ENCODE measurements around the gene DDX21.

Gene DDX21

GRCh38 chr10:68950598-68950997 is 5.4 kb upstream of the DDX21 start:
- TF ChIP-seq, protein P1, sequence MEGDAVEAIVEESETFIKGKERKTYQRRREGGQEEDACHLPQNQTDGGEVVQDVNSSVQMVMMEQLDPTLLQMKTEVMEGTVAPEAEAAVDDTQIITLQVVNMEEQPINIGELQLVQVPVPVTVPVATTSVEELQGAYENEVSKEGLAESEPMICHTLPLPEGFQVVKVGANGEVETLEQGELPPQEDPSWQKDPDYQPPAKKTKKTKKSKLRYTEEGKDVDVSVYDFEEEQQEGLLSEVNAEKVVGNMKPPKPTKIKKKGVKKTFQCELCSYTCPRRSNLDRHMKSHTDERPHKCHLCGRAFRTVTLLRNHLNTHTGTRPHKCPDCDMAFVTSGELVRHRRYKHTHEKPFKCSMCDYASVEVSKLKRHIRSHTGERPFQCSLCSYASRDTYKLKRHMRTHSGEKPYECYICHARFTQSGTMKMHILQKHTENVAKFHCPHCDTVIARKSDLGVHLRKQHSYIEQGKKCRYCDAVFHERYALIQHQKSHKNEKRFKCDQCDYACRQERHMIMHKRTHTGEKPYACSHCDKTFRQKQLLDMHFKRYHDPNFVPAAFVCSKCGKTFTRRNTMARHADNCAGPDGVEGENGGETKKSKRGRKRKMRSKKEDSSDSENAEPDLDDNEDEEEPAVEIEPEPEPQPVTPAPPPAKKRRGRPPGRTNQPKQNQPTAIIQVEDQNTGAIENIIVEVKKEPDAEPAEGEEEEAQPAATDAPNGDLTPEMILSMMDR (IDR thresholded peaks at IDR 0.05; ENCODE audit: low read depth, low read length, missing control alignments) = no peak

GRCh38 chr10:68954904-68955303 is 1.1 kb upstream of the DDX21 start:
- TF ChIP-seq, protein P1 (IDR thresholded peaks at IDR 0.05; ENCODE audit: low read depth, low read length, missing control alignments) = no peak
- peak overlapping the region; percentile 69 for H3K4me3 ChIP-seq (ENCODE audit: low read depth, low read length)
- DNase-seq (ENCODE audit: low read depth) = no peak

More at GRCh38 chr10:68950598-68950997, 5.4 kb upstream of the DDX21 start:
- no peak for DNase-seq (ENCODE audit: low read depth)
- H3K4me3 ChIP-seq (ENCODE audit: low read depth, low read length) = no peak overlapping the region

DNA sequence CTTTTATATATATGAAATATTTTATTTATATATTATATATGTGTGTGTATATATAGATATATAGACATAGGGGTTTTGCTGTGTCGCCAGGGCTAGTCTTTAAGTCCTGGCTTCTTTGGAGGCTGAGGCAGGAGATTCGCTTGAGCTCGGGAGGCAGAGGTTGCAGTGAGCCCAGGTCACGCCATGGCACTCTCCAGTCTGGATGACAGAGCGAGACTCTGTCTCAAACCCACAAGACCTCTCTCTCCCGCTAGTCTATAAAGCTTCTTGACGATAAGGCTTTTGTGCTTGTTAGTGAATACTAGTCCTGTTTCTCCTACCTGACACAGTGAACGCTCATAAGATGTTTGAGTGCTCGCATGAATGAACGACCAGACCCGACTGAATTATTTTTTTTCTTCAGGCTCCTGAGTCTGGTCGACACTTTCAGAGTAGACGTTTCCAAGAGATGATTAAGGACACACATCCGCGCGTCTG is 577 bp upstream of the DDX21 start:
- H3K4me3 ChIP-seq (ENCODE audit: low read depth, low read length) = peak overlapping the region; percentile 69
- TF ChIP-seq, protein P1 (IDR thresholded peaks at IDR 0.05; ENCODE audit: low read depth, low read length, missing control alignments) = no peak
- no peak for DNase-seq (ENCODE audit: low read depth)

GRCh38 chr10:68957284-68957615 is 1.3 kb downstream of the DDX21 start:
- TF ChIP-seq, protein P1 (IDR thresholded peaks at IDR 0.05; ENCODE audit: low read depth, low read length, missing control alignments) = no peak
- H3K4me3 ChIP-seq (ENCODE audit: low read depth, low read length) = peak overlapping the region; percentile 69
- no peak for DNase-seq (ENCODE audit: low read depth)

DNA sequence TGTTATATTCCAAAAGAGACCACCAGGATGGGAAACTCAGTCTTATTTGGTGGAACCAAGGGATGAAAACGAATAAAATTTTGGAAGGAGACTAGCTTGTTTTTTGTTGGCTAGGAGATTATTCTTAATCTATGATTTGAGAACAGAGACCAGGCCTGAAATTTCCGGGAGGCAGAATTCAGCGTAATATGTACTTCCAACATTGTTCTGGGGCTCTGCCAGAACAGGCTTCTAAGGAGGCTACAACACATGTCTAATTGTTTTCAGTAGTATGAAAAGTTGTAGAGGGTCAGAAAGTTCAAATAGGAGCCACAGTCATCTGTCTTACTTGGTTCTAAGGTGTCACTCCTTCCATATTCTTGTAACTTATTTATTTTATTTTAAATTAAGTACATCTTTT is 1.7 kb downstream of the DDX21 start:
- H3K4me3 ChIP-seq (ENCODE audit: low read depth, low read length) = peak overlapping the region; percentile 69
- DNase-seq (ENCODE audit: low read depth) = no peak
- TF ChIP-seq, protein P1 (IDR thresholded peaks at IDR 0.05; ENCODE audit: low read depth, low read length, missing control alignments) = no peak

DNA sequence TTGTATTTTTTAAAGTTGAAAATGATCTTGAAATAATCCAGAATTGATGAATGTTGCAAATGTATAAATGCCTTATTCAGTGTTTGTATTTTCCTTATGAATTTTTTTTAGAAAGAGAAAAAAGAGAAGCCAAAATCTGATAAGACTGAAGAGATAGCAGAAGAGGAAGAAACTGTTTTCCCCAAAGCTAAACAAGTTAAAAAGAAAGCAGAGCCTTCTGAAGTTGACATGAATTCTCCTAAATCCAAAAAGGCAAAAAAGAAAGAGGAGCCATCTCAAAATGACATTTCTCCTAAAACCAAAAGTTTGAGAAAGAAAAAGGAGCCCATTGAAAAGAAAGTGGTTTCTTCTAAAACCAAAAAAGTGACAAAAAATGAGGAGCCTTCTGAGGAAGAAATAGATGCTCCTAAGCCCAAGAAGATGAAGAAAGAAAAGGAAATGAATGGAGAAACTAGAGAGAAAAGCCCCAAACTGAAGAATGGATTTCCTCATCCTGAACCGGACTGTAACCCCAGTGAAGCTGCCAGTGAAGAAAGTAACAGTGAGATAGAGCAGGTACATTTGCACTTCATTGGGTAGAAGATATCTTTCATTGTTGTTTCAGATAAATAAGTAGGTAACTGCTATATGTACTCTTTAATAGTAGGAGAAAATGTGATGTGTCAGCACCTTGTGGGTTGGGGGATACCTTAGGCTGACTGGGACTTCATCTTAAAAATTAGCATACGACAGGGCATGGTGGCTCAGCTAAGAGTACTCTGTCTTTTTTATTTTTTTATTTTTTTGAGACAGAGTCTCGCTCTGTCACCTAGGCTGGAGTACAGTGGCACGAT is 3.9 kb downstream of the DDX21 start:
- TF ChIP-seq, protein P1 (IDR thresholded peaks at IDR 0.05; ENCODE audit: low read depth, low read length, missing control alignments) = no peak
- no peak overlapping the region for H3K4me3 ChIP-seq (ENCODE audit: low read depth, low read length)
- DNase-seq (ENCODE audit: low read depth) = no peak

GRCh38 chr10:68963151-68963550 is 7.2 kb downstream of the DDX21 start:
- DNase-seq (ENCODE audit: low read depth) = no peak
- TF ChIP-seq, protein P1 (IDR thresholded peaks at IDR 0.05; ENCODE audit: low read depth, low read length, missing control alignments) = no peak
- H3K4me3 ChIP-seq (ENCODE audit: low read depth, low read length) = no peak overlapping the region
